AG08396 (cell line): ENCODE results near the gene ZBTB42.

ENCODE experiments used
- DNase-seq: peaks from one replicate; pipeline ENCODE4 v3.0.0; 2012; ENCODE audit warnings: low spot score, mixed read lengths

The ZBTB42 gene

DNA sequence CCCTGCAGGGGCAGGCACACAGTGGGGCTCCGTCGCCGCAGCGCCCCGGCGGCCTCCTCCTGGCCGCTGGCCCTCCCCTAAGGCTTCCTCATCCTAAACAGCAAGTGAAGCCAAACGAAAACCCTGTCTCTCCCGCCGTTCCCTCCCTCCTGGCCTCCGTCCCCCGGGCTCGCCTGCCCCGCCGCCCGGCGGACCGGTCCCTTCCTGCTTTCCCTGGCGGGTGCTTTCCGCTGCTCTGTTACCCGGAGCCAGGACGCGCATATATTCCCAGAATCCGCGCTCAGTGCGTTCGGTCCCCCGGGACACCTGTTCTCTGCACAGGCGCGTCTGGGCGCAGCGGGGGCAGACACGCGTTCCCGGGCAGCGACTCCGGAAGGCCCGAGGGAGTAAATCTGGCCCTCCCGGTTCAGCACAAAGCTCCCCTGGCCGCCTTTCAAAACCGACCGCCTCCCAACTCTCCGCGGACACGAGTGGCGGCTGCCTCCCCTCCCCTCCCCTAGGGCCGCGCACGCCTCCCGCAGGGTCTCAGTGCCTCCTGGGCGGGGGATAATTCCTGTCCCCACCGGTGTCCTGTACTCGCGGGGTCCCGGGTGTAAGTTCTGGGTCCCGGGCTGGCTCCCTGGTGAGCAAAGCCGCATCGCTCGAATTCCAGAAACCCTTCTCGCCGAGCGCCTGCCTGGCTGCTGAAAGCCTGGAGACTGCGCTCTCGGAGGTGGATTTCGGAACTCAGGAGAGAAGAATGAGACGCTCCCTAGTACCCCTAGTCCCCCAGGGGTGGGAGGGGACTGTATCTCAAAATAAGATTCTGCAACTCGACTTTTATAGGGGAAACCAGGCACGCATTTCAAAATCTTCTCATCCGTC lies 42.8 kb downstream of the ZBTB42 start:
- DNase-seq, result peak; percentile 30

DNA sequence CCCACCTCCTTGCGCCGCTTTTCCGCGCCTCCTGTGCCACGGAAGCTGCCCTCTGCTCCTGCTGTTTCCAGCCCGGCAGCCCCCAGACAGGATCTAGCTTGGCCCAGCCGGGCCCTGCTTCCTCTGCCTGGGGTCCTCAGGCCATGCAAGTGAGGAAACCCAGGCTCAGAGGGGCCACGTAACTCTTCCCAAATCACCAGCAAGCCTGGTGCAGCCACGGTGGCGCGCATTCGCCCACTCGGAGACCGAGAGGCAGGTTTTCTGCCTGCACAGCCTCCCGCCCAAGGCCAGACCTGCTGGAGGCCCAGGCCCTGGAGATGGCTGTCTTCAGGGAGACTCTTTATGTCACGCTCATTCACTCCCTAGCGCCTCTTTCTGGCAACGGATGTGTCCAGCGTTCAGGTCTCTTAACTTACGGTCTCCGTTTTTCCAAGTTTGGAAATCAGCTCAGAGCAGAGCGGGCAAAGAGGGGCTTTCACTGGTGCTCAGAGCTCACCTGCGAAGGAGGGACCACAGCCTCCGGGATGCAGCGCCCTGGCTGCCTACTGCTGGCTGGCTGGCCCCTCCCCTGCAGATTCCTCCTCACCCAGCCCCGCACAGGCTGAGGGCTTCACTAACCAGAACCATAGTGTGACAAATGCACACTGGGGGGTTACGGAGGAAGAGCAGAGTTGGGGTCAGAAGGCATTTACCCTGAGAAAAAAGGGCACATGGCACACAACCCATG lies 43.6 kb downstream of the ZBTB42 start:
- no peak for DNase-seq

DNA sequence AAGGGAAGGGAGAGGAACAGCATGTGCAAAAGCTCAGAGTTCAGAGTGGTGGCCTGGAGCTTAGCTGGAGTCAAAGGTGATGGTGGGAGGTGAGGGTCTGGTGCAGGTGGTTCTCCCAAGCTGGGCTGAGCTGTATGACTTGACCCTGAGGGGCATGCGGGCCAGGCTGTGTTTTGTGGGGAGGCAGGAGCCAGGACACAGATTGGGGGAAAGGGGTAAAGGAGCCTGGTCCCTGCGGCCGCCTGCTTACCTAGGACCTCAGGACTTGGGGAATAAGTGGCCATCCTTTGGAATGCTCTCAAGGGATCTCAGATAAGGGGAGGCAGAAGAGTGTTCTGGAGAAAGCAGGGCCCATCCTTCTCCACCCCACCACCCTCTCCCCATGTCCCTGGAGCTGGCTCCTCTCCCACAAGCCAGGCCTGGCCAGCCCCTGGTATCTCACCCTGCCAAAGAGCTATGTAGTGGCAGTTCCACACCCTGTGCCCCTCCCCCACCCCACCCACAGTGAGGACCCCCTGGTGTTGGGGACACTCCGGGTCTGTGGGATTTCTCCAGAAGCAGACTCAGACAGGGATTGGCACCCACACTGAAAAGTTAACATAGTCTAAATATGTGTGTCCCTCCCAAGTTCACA lies 44.2 kb downstream of the ZBTB42 start:
- no peak for DNase-seq

- no peak for DNase-seq
Observed at GRCh38 chr14:104845834-104846441, 45.0 kb downstream of the ZBTB42 start.

DNA sequence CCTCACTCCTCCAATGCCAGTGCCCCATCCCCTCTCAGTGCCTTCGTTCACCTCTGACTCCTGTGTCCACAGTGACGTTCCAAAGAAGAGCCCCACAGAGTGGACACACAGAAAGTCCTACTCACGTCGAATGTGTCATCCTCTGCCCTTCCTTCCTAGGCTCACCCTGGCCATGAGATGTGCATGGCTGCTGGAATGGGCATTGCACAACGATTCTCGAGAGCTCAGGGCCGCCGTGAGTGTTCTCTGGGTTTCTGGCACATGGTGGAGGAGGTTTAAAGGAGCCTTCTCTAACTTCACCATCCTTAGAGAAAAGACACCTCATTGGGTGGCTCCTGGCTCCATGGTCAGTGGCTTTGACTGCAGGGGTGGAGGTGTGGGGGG lies 51.4 kb downstream of the ZBTB42 start:
- DNase-seq, result peak; percentile 43
